H9 (cell line): ENCODE results near the gene HECTD1. TPM values are rescaled to one million over a fixed set of nuclear protein-coding genes. Genes with fewer than 3 reads are reported as not detected.
"Not testable (repeated sequence)": the region's sequence is repeated elsewhere in the genome, so short reads cannot be mapped to it uniquely, and the experiment has no call there.

Experiments
- DNase-seq: peaks from one replicate; pipeline ENCODE4 v3.0.0-alpha.2; 2017
- H2AFZ ChIP-seq: one replicate; pipeline ENCODE4 v1.6.1; 2013; ENCODE audit warnings: mild to moderate bottlenecking, low read length, control low read depth, moderate library complexity
- H2AK5ac ChIP-seq: 2 replicates; pipeline ENCODE4 v1.6.1; 2013; ENCODE audit warnings: low read length, control low read depth, mixed read lengths; ENCODE audit not compliant: insufficient read length
- H2BK120ac ChIP-seq: one replicate; pipeline ENCODE4 v1.6.1; 2013; ENCODE audit warnings: low read depth, mild to moderate bottlenecking, low read length, control low read depth, inconsistent platforms; ENCODE audit not compliant: poor library complexity, severe bottlenecking
- H2BK12ac ChIP-seq: 2 replicates; pipeline ENCODE4 v1.6.1; 2013; ENCODE audit warnings: low read length, control low read depth, mixed read lengths, low read depth; ENCODE audit not compliant: insufficient read length
- H2BK15ac ChIP-seq: 2 replicates; pipeline ENCODE4 v1.6.1; 2013; ENCODE audit warnings: low read depth, low read length, control low read depth
- H2BK20ac ChIP-seq: one replicate; pipeline ENCODE4 v1.6.1; 2013; ENCODE audit warnings: low read depth, mild to moderate bottlenecking, low read length, control low read depth, inconsistent platforms; ENCODE audit not compliant: poor library complexity, severe bottlenecking
- H2BK5ac ChIP-seq: 2 replicates; pipeline ENCODE4 v1.6.1; 2013; ENCODE audit warnings: low read length, control low read depth, mixed read lengths; ENCODE audit not compliant: insufficient read length
- H3K14ac ChIP-seq: 2 replicates; pipeline ENCODE4 v1.6.1; 2013; ENCODE audit warnings: low read length, control low read depth; ENCODE audit not compliant: insufficient read depth
- H3K18ac ChIP-seq: 2 replicates; pipeline ENCODE4 v1.6.1; 2013; ENCODE audit warnings: low read depth, mild to moderate bottlenecking, mixed read lengths, low read length, control low read depth; ENCODE audit not compliant: insufficient read length
- H3K23ac ChIP-seq: 2 replicates; pipeline ENCODE4 v1.6.1; 2013; ENCODE audit warnings: low read length, control low read depth, mixed read lengths, low read depth; ENCODE audit not compliant: insufficient read length
- H3K23me2 ChIP-seq: 2 replicates; pipeline ENCODE4 v1.6.1; 2013; ENCODE audit warnings: low read depth, mild to moderate bottlenecking, mixed read lengths, low read length, control low read depth; ENCODE audit not compliant: insufficient read length, poor library complexity, severe bottlenecking
- H3K27ac ChIP-seq: 2 replicates; pipeline ENCODE4 v1.5.1; 2013; ENCODE audit warnings: low read length, control low read depth, mixed read lengths, low read depth; ENCODE audit not compliant: insufficient read length
- H3K27me3 ChIP-seq: 2 replicates; pipeline ENCODE4 v1.6.1; 2013; ENCODE audit warnings: low read length, control low read depth, inconsistent platforms; ENCODE audit not compliant: insufficient read depth
- H3K4ac ChIP-seq: 2 replicates; pipeline ENCODE4 v1.6.1; 2013; ENCODE audit warnings: low read depth, mild to moderate bottlenecking, control low read depth, inconsistent platforms, low read length, moderate library complexity
- H3K4me1 ChIP-seq: 2 replicates; pipeline ENCODE4 v1.6.1; 2013; ENCODE audit warnings: low read length, control low read depth, inconsistent platforms; ENCODE audit not compliant: insufficient read depth
- H3K4me2 ChIP-seq: 2 replicates; pipeline ENCODE4 v1.6.1; 2013; ENCODE audit warnings: low read length, control low read depth, mixed read lengths; ENCODE audit not compliant: insufficient read length, insufficient read depth
- H3K56ac ChIP-seq: 2 replicates; pipeline ENCODE4 v1.6.1; 2013; ENCODE audit warnings: low read depth, mild to moderate bottlenecking, mixed read lengths, low read length, control low read depth; ENCODE audit not compliant: insufficient read length
- H3K79me1 ChIP-seq: 2 replicates; pipeline ENCODE4 v1.6.1; 2013; ENCODE audit warnings: low read depth, mild to moderate bottlenecking, moderate library complexity, low read length, control low read depth, inconsistent platforms; ENCODE audit not compliant: insufficient read depth, poor library complexity, severe bottlenecking
- H3K79me2 ChIP-seq: 2 replicates; pipeline ENCODE4 v1.6.1; 2013; ENCODE audit warnings: low read length, control low read depth, inconsistent platforms; ENCODE audit not compliant: insufficient read depth
- H3K9ac ChIP-seq: 2 replicates; pipeline ENCODE4 v1.6.1; 2013; ENCODE audit warnings: low read length, control low read depth, mixed read lengths; ENCODE audit not compliant: insufficient read length; ENCODE audit errors: extremely low read depth
- H3K9me3 ChIP-seq: one replicate; pipeline ENCODE4 v1.6.1; 2013; ENCODE audit warnings: low read depth, low read length, inconsistent platforms; ENCODE audit not compliant: control insufficient read depth
- H3T11ph ChIP-seq: one replicate; pipeline ENCODE4 v1.6.1; 2013; ENCODE audit warnings: mild to moderate bottlenecking, low read length, control low read depth, inconsistent platforms
- H4K20me1 ChIP-seq: one replicate; pipeline ENCODE4 v1.6.1; 2013; ENCODE audit not compliant: control insufficient read depth, insufficient read length, insufficient read depth
- H4K5ac ChIP-seq: 2 replicates; pipeline ENCODE4 v1.6.1; 2013; ENCODE audit warnings: low read depth, mild to moderate bottlenecking, mixed read lengths, low read length, control low read depth; ENCODE audit not compliant: insufficient read length
- H4K8ac ChIP-seq: replicated peaks from 2 replicates; pipeline ENCODE4 v1.6.1; 2013; ENCODE audit warnings: low read length, control low read depth, mixed read lengths, low read depth; ENCODE audit not compliant: insufficient read length
- H4K91ac ChIP-seq: 2 replicates; pipeline ENCODE4 v1.6.1; 2013; ENCODE audit warnings: low read depth, mild to moderate bottlenecking, moderate library complexity, mixed read lengths, low read length, control low read depth; ENCODE audit not compliant: insufficient read length
- H3K27ac Mint-ChIP-seq, 3 experiments: 2 replicates in 2 of 3; 3 replicates in 1 of 3; pipeline ENCODE4 v1.8.0; 2020 to 2021; ENCODE audit warnings: mixed read lengths in 3 of 3, mild to moderate bottlenecking in 1 of 3, moderate library complexity in 1 of 3
- H3K27me3 Mint-ChIP-seq: 2 replicates; pipeline ENCODE4 v1.8.0; 2021; ENCODE audit warnings: low read depth, mild to moderate bottlenecking, moderate library complexity, mixed read lengths
- H3K36me3 Mint-ChIP-seq, 3 experiments: 2 replicates in 2 of 3; 3 replicates in 1 of 3; pipeline ENCODE4 v1.8.0; 2020 to 2021; ENCODE audit warnings: low read depth in 3 of 3, mixed read lengths in 3 of 3; ENCODE audit not compliant: insufficient read depth in 1 of 3
- H3K4me1 Mint-ChIP-seq, 2 experiments: 2 replicates each; pipeline ENCODE4 v1.8.0; 2020; ENCODE audit warnings: mixed read lengths in 2 of 2
- H3K4me3 Mint-ChIP-seq, 2 experiments: 2 replicates in 1 of 2; 3 replicates in 1 of 2; pipeline ENCODE4 v1.8.0; 2020 to 2021; ENCODE audit warnings: mild to moderate bottlenecking in 2 of 2, mixed read lengths in 2 of 2, moderate library complexity in 1 of 2
- H3K9me3 Mint-ChIP-seq, 2 experiments: 2 replicates in 1 of 2; 3 replicates in 1 of 2; pipeline ENCODE4 v1.8.0; 2020; ENCODE audit warnings: mild to moderate bottlenecking in 2 of 2, mixed read lengths in 2 of 2, moderate library complexity in 1 of 2
- WGBS: extraction: QIAGEN DNeasy Blood & Tissue Kit; methylation state at CpG from one replicate; pipeline ENCODE4 v1.1.7; 2013; ENCODE audit warnings: missing lambda C conversion rate, low lambda C conversion rate, mixed read lengths; ENCODE audit not compliant: insufficient read length; ENCODE audit errors: extremely low coverage; 5-methylcytosine and 5-hydroxymethylcytosine counted together
- total RNA-seq: library from RNA; stranded (reverse); gene quantifications from 2 replicates; pipeline ENCODE4 v1.2.1, GENCODE V29; 2021
- TF ChIP-seq, protein P1 (sequence below): fragments of 200-600 bp; sonication (generic); conservative IDR thresholded peaks from 3 replicates; pipeline ENCODE4 v1.8.0; 2021; ENCODE audit warnings: antibody characterized with exemption, mild to moderate bottlenecking

Gene HECTD1
- total RNA-seq, 1 experiment from 2014 or later = 135 TPM

DNA sequence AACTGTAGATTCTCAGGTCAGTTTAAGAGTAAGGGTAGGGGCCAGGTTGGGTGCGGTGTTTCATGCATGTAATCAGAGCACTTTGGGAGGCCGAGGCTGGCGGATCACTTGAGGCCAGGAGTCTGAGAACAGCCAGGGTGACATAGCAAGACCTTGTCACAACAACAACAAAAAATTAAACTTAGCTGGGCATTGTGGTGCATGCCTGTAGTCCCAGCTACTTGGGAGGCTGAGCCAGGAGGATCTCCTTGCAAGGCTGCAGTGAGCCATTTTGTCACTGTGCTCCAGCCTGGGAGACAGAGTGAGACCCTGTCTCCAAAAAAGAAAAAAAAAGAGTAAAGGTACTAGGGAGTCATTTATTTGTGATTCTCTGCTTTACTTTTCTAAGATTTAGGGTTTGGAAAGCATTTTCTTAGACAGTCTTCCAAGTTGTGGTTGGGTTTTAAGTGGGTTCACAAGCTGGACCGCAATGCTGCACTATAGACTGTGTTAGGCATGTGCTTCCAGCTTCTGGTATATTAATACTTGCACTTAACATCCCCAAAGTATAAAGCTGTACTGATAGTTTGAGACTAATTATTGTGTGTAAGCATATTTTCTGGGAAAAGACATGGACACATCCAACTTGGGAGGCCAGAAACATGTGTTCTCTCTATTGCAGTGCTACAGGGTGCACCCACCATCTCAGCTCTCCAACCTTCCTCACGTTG lies 49.1 kb upstream of the HECTD1 start:
- Histone ChIP-seq H3K79me1 (no peaks in the 10 kb centered on the region), H3K23ac (no peak overlapping the region), H2BK5ac (no peak overlapping the region), H4K91ac (no peak overlapping the region), H4K5ac (no peak overlapping the region), H3K27me3 (no peaks in the 10 kb centered on the region; the same call in 1 of the 2 replicates), H3K23me2 (no peaks in the 10 kb centered on the region), H4K8ac (no peak overlapping the region), H3K18ac (no peak overlapping the region), H2BK12ac (no peak overlapping the region), H3K9ac (no peak overlapping the region), H2AFZ (no peak overlapping the region), H3K14ac (no peak overlapping the region), H3K79me2 (no peaks in the 10 kb centered on the region), H2AK5ac (no peak overlapping the region), H3K4me1 (no peaks in the 10 kb centered on the region), H3K56ac (no peak overlapping the region), H2BK120ac (no peak overlapping the region), H3K9me3 (no peaks in the 10 kb centered on the region), H2BK15ac (no peak overlapping the region), H3K4ac (no peak overlapping the region), H3T11ph (no peak overlapping the region), H3K27ac (no peak overlapping the region), H2BK20ac (no peak overlapping the region), H4K20me1 (no peaks in the 10 kb centered on the region), H3K4me2 (no peak overlapping the region)
- no CpG with 5 or more reads among the region's 5 CpGs for WGBS
- Mint-ChIP-seq H3K36me3 (peaks cover 0 to 7% (median 0%) of the 10 kb centered on the region in 3 experiments; a peak in 1 of 7 replicates), H3K27me3 (no peaks in the 10 kb centered on the region), H3K4me1 (peaks cover 3% of the 10 kb centered on the region in 2 experiments; a peak in 3 of 4 replicates), H3K27ac (no peak overlapping the region), H3K4me3 (no peak overlapping the region), H3K9me3 (peaks cover 3 to 8% of the 10 kb centered on the region in 2 experiments; a peak in 2 of 5 replicates)
- DNase-seq = no peak
- TF ChIP-seq, protein P1, sequence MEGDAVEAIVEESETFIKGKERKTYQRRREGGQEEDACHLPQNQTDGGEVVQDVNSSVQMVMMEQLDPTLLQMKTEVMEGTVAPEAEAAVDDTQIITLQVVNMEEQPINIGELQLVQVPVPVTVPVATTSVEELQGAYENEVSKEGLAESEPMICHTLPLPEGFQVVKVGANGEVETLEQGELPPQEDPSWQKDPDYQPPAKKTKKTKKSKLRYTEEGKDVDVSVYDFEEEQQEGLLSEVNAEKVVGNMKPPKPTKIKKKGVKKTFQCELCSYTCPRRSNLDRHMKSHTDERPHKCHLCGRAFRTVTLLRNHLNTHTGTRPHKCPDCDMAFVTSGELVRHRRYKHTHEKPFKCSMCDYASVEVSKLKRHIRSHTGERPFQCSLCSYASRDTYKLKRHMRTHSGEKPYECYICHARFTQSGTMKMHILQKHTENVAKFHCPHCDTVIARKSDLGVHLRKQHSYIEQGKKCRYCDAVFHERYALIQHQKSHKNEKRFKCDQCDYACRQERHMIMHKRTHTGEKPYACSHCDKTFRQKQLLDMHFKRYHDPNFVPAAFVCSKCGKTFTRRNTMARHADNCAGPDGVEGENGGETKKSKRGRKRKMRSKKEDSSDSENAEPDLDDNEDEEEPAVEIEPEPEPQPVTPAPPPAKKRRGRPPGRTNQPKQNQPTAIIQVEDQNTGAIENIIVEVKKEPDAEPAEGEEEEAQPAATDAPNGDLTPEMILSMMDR = no peak

DNA sequence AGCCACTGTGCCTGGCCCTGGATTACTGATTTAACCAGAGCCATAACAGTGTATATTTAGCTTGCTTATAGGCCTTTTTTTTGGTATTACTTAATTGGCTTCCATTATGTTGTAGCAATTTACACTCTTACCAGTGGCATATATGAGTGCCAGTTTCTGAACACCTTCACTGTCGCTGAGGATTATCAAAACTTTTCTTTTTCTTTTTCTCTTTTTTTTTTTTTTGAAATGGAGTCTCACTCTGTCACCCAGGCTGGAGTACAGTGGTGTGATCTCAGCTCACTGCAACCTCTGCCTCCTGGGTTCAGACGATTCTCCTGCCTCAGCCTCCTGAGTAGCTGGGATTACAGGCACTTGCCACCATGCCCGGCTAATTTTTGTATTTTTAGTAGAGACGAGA lies 48.3 kb upstream of the HECTD1 start:
- H2BK20ac ChIP-seq, H4K91ac ChIP-seq, H2BK5ac ChIP-seq, H3K27me3 Mint-ChIP-seq, H3K9me3 ChIP-seq, H2AK5ac ChIP-seq, H3K23me2 ChIP-seq, H3K27ac ChIP-seq, H3K79me1 ChIP-seq, H2BK120ac ChIP-seq, H3K27me3 ChIP-seq, H3T11ph ChIP-seq, H3K4ac ChIP-seq, H3K36me3 Mint-ChIP-seq, H3K4me1 ChIP-seq, H4K5ac ChIP-seq, H2BK15ac ChIP-seq, H3K56ac ChIP-seq, DNase-seq, H3K23ac ChIP-seq, H2BK12ac ChIP-seq, H3K9ac ChIP-seq, H3K4me2 ChIP-seq, H4K8ac ChIP-seq, H3K18ac ChIP-seq, H4K20me1 ChIP-seq, H2AFZ ChIP-seq, H3K14ac ChIP-seq, H3K4me3 Mint-ChIP-seq, H3K27ac Mint-ChIP-seq, H3K79me2 ChIP-seq, H3K9me3 Mint-ChIP-seq, H3K4me1 Mint-ChIP-seq: not testable (repeated sequence)
- WGBS = no CpG with 5 or more reads among the region's 4 CpGs
